ENCODE results near the gene PDIA5.

GRCh38 chr3:123169930-123170329, 103.1 kb downstream of the PDIA5 start:
- TF ChIP-seq, protein P1, sequence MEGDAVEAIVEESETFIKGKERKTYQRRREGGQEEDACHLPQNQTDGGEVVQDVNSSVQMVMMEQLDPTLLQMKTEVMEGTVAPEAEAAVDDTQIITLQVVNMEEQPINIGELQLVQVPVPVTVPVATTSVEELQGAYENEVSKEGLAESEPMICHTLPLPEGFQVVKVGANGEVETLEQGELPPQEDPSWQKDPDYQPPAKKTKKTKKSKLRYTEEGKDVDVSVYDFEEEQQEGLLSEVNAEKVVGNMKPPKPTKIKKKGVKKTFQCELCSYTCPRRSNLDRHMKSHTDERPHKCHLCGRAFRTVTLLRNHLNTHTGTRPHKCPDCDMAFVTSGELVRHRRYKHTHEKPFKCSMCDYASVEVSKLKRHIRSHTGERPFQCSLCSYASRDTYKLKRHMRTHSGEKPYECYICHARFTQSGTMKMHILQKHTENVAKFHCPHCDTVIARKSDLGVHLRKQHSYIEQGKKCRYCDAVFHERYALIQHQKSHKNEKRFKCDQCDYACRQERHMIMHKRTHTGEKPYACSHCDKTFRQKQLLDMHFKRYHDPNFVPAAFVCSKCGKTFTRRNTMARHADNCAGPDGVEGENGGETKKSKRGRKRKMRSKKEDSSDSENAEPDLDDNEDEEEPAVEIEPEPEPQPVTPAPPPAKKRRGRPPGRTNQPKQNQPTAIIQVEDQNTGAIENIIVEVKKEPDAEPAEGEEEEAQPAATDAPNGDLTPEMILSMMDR (conservative IDR thresholded peaks at IDR 0.05; ENCODE audit: low read length) = no peak
- no peak for TF ChIP-seq EZH2phosphoT487 (IDR thresholded peaks at IDR 0.05; ENCODE audit: borderline replicate concordance)

Data from Loucy (cell line).